H1 (cell line): Measurements from ENCODE around the gene CAPN10. TPM values are rescaled to one million over a fixed set of nuclear protein-coding genes. Genes with fewer than 3 reads are reported as not detected.

Source experiments
- ATF2 ChIP-seq: IDR thresholded peaks from 2 replicates; pipeline ENCODE4 v1.6.1; 2012; ENCODE audit warnings: low read length, inconsistent platforms
- CEBPB ChIP-seq: IDR thresholded peaks from 2 replicates; pipeline ENCODE4 v1.6.1; 2012; ENCODE audit warnings: low read depth, low read length
- CHD2 ChIP-seq: IDR thresholded peaks from 2 replicates; pipeline ENCODE4 v1.6.1; 2012; ENCODE audit warnings: low read length, improper control_type of control experiment
- CHD7 ChIP-seq: fragments of 300-600 bp; sonication (generic); IDR thresholded peaks from 2 replicates; pipeline ENCODE4 v1.7.1; 2012; ENCODE audit warnings: low read length, moderate library complexity, mild to moderate bottlenecking, inconsistent platforms; ENCODE audit not compliant: insufficient replicate concordance
- GABPA ChIP-seq: IDR thresholded peaks from 2 replicates; pipeline ENCODE4 v1.6.1; 2011; ENCODE audit warnings: mild to moderate bottlenecking, low read length, moderate library complexity, borderline replicate concordance; ENCODE audit not compliant: insufficient read depth
- JUN ChIP-seq: IDR thresholded peaks from 2 replicates; pipeline ENCODE4 v1.6.1; 2011; ENCODE audit warnings: low read depth, mild to moderate bottlenecking, improper control_type of control experiment, low read length
- RAD21 ChIP-seq, 2 experiments: IDR thresholded peaks in 1 of 2; conservative IDR thresholded peaks in 1 of 2; 2 replicates each; pipeline ENCODE4 v1.6.1; 2011; ENCODE audit warnings: low read depth in 2 of 2, low read length in 2 of 2, improper control_type of control experiment in 1 of 2, inconsistent platforms in 1 of 2, mild to moderate bottlenecking in 1 of 2, moderate library complexity in 1 of 2
- SP2 ChIP-seq: IDR thresholded peaks from 2 replicates; pipeline ENCODE4 v1.6.1; 2012; ENCODE audit warnings: mild to moderate bottlenecking, low read length, inconsistent platforms
- SP4 ChIP-seq: IDR thresholded peaks from 2 replicates; pipeline ENCODE4 v1.6.1; 2012; ENCODE audit warnings: low read length, inconsistent platforms
- TAF1 ChIP-seq: IDR thresholded peaks from 2 replicates; pipeline ENCODE4 v1.6.1; 2011; ENCODE audit warnings: mild to moderate bottlenecking, low read depth, low read length
- polyA plus RNA-seq, 7 experiments: library from polyadenylated mRNA; depleted of rRNA in 3 of 7; stranded (reverse) in 5 of 7; unstranded in 2 of 7; fragments of >200 nt in 5 of 7; fragments of 200-250 nt in 2 of 7; gene quantifications; 1 replicate in 5 of 7; 2 replicates in 1 of 7; 4 replicates in 1 of 7; pipeline versions ENCODE4 v1.2.1 to v1.2.3, GENCODE V29; 2011 to 2013; ENCODE audit warnings: missing spikeins in 2 of 7, mixed read lengths in 2 of 7
- total RNA-seq: library from RNA; stranded (reverse); fragmentation: NEBNext Ultra II Directional; extraction: Animal tissue kit (Norgen Biotek cat#: 25700); gene quantifications from 2 replicates; pipeline ENCODE4 v1.2.1, GENCODE V29; 2021

The CAPN10 gene
- total and polyA plus RNA-seq, 2 of the 8 experiments (the other 6 are each of a cell fraction or from before 2014, with no cell fraction given) = 30.7 to 39.8 TPM

GRCh38 chr2:240578488-240578887, 8.0 kb upstream of the CAPN10 start (continued):
- TF ChIP-seq CHD7 = no peak
- no peak for TF ChIP-seq SP2
- TF ChIP-seq CEBPB = no peak
- TF ChIP-seq SP4 = no peak
- TF ChIP-seq TAF1 = no peak
- TF ChIP-seq CHD2 = no peak
- TF ChIP-seq GABPA = no peak
- TF ChIP-seq JUN = no peak
- TF ChIP-seq ATF2 = no peak
- TF ChIP-seq RAD21 (IDR thresholded peaks at IDR 0.05 in 1 of 2, conservative IDR thresholded peaks at IDR 0.05 in 1 of 2; ENCODE audit: low read depth in 2 of 2, low read length in 2 of 2) = no peak
